Neural cell (in vitro differentiated cells): ENCODE results near the gene PF4V1. TPM values are rescaled to one million over a fixed set of nuclear protein-coding genes. Genes with fewer than 3 reads are reported as not detected.

Experiments
- H2AFZ ChIP-seq: fragments of 200-600, 300-800 bp; sonication (generic), shearing (Covaris generic); 2 replicates; pipeline ENCODE4 v1.6.0; 2014; ENCODE audit warnings: low read depth, mild to moderate bottlenecking, antibody characterized with exemption, low read length, moderate library complexity
- H3F3A ChIP-seq: fragments of 200-600 bp; shearing (Covaris generic); 2 replicates; pipeline ENCODE4 v1.6.1; 2016; ENCODE audit warnings: mild to moderate bottlenecking, moderate library complexity, mixed read lengths, antibody characterized with exemption, low read length; ENCODE audit not compliant: insufficient read depth, poor library complexity, severe bottlenecking
- H3K27ac ChIP-seq: fragments of 200-600, 300-800 bp; sonication (generic), shearing (Covaris generic); 2 replicates; pipeline ENCODE4 v1.5.1; 2014; ENCODE audit warnings: mild to moderate bottlenecking, low read length, moderate library complexity
- H3K27me3 ChIP-seq: fragments of 300-800, 200-600 bp; sonication (generic), shearing (Covaris generic); 2 replicates; pipeline ENCODE4 v1.6.0; 2014; ENCODE audit warnings: mild to moderate bottlenecking, low read depth, low read length, moderate library complexity; ENCODE audit not compliant: insufficient read depth
- H3K36me3 ChIP-seq: fragments of 300-800, 200-600 bp; sonication (generic), shearing (Covaris generic); 2 replicates; pipeline ENCODE4 v1.5.1; 2014; ENCODE audit warnings: mild to moderate bottlenecking, antibody characterized with exemption, low read length, moderate library complexity; ENCODE audit not compliant: insufficient read depth
- H3K4me2 ChIP-seq: fragments of 300-800, 200-600 bp; sonication (generic), shearing (Covaris generic); 2 replicates; pipeline ENCODE4 v1.6.0; 2014; ENCODE audit warnings: mild to moderate bottlenecking, low read length
- H3K4me3 ChIP-seq: fragments of 300-800, 200-600 bp; sonication (generic), shearing (Covaris generic); 2 replicates; pipeline ENCODE4 v1.5.1; 2014; ENCODE audit warnings: mild to moderate bottlenecking, low read length, moderate library complexity
- H3K79me2 ChIP-seq: fragments of 200-600 bp; shearing (Covaris generic); replicated peaks from 2 replicates; pipeline ENCODE4 v1.6.0; 2014; ENCODE audit warnings: mild to moderate bottlenecking, low read length, moderate library complexity; ENCODE audit not compliant: insufficient read depth
- H3K9ac ChIP-seq: fragments of 300-800, 200-600 bp; sonication (generic), shearing (Covaris generic); 2 replicates; pipeline ENCODE4 v1.6.1; 2016; ENCODE audit warnings: mild to moderate bottlenecking, low read length, mixed read lengths
- H3K9me2 ChIP-seq: fragments of 200-600 bp; shearing (Covaris generic); 2 replicates; pipeline ENCODE4 v1.6.1; 2016; ENCODE audit warnings: mild to moderate bottlenecking, low read length, mixed read lengths; ENCODE audit not compliant: insufficient read depth
- H3K9me3 ChIP-seq: fragments of 200-600, 300-800 bp; sonication (generic), shearing (Covaris generic); 2 replicates; pipeline ENCODE4 v1.6.1; 2016; ENCODE audit warnings: mild to moderate bottlenecking, mixed run types, low read length, moderate library complexity, mixed read lengths
- H4K20me1 ChIP-seq: fragments of 200-600 bp; shearing (Covaris generic); 2 replicates; pipeline ENCODE4 v1.6.1; 2016; ENCODE audit warnings: mild to moderate bottlenecking, mixed run types; ENCODE audit not compliant: insufficient read depth
- EP300 ChIP-seq: fragments of 450-650 bp; conservative IDR thresholded peaks from 2 replicates; pipeline ENCODE4 v1.6.1; 2014; ENCODE audit warnings: antibody characterized with exemption, mild to moderate bottlenecking, moderate library complexity; ENCODE audit not compliant: poor library complexity, severe bottlenecking
- EZH2 ChIP-seq: fragments of 200-600, 300-800 bp; shearing (Covaris generic), sonication (generic); IDR thresholded peaks from 2 replicates; pipeline ENCODE4 v1.6.1; 2014; ENCODE audit warnings: antibody characterized with exemption, low read length, borderline replicate concordance, mild to moderate bottlenecking; ENCODE audit not compliant: insufficient read depth, poor library complexity, severe bottlenecking
- MXI1 ChIP-seq: fragments of 450-650 bp; conservative IDR thresholded peaks from 2 replicates; pipeline ENCODE4 v1.6.1; 2014; ENCODE audit warnings: antibody characterized with exemption, mild to moderate bottlenecking; ENCODE audit not compliant: poor library complexity, severe bottlenecking
- POLR2AphosphoS5 ChIP-seq: IDR thresholded peaks from 2 replicates; pipeline ENCODE4 v1.6.1; 2012
- RAD21 ChIP-seq: fragments of 450-650 bp; conservative IDR thresholded peaks from 2 replicates; pipeline ENCODE4 v1.6.1; 2014; ENCODE audit warnings: antibody characterized with exemption, mild to moderate bottlenecking, moderate library complexity
- SMC3 ChIP-seq: fragments of 450-650 bp; conservative IDR thresholded peaks from 2 replicates; pipeline ENCODE4 v1.6.1; 2014; ENCODE audit warnings: antibody characterized with exemption, mild to moderate bottlenecking, moderate library complexity; ENCODE audit not compliant: poor library complexity
- TAF1 ChIP-seq: IDR thresholded peaks from 2 replicates; pipeline ENCODE4 v1.6.1; 2012; ENCODE audit warnings: low read depth
- polyA plus RNA-seq: library from polyadenylated mRNA; depleted of rRNA; stranded (reverse); fragments of >200 nt; gene quantifications from 2 replicates; pipeline ENCODE4 v1.2.3, GENCODE V29; 2014
- TF ChIP-seq, protein P1 (sequence below): IDR thresholded peaks from 2 replicates; pipeline ENCODE4 v1.6.1; 2012; ENCODE audit warnings: borderline replicate concordance
- TF ChIP-seq, protein P2 (sequence below): fragments of 450-650 bp; IDR thresholded peaks from 2 replicates; pipeline ENCODE4 v1.5.1; 2014; ENCODE audit warnings: antibody characterized with exemption, mild to moderate bottlenecking, moderate library complexity; ENCODE audit not compliant: poor library complexity, severe bottlenecking

PF4V1 gene
- polyA plus RNA-seq, 1 donor from 2014 or later: not detected

DNA sequence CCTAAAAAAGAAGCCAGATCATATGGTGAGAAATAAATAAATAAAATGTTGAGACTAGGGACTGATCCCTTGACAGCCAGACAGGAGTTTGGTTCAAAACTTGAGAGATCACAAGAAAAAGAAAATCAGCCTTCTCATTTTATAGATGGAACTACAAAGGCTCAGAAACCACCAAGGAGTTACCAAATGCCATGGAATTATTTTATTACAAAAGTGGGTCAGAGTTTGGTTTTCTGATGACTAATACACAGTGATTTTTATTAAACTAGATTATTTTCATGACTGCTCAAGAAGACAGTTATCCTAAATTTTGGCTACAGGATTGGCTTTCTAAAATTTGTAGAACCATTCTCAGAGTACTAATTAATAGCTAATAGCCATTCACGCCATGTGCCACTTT lies 22.3 kb downstream of the PF4V1 start:
- Histone ChIP-seq H3K9me3 (no peaks in the 10 kb centered on the region), H3K27ac (no peak overlapping the region), H3K36me3 (no peaks in the 10 kb centered on the region), H3K4me2 (no peak overlapping the region), H3K27me3 (peaks cover under 1% of the 10 kb centered on the region), H3K4me3 (no peak overlapping the region), H2AFZ (no peak overlapping the region), H4K20me1 (no peaks in the 10 kb centered on the region), H3K9me2 (no peaks in the 10 kb centered on the region), H3K9ac (no peak overlapping the region), H3K79me2 (no peaks in the 10 kb centered on the region), H3F3A (no peaks in the 10 kb centered on the region)
- TF ChIP-seq TAF1: no peak

DNA sequence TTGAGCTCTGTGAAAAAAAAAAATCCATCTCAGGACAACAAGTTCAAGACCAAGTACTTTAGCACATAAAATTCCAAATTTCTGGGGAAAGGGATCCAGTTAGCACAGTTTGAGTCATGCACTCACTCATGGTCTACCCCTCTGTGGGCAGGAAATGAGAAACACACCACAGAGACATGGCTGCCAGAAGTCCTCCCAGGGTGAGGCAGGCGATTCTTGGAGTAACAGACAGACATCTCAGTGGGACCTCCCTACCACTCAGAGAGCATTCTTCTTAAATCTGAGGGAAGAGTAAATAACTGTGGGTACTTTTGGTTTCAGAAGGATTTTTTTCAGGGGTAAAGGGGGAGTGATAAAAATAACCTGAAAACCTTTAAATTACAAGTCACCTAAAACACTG lies 30.2 kb downstream of the PF4V1 start:
- Histone ChIP-seq H3K4me3 (no peak overlapping the region), H2AFZ (no peak overlapping the region), H3K4me2 (no peak overlapping the region), H3K36me3 (no peaks in the 10 kb centered on the region), H3K27me3 (no peaks in the 10 kb centered on the region), H3F3A (no peaks in the 10 kb centered on the region), H3K27ac (no peak overlapping the region), H3K79me2 (no peaks in the 10 kb centered on the region), H3K9ac (no peak overlapping the region), H3K9me2 (no peaks in the 10 kb centered on the region), H4K20me1 (no peaks in the 10 kb centered on the region), H3K9me3 (no peaks in the 10 kb centered on the region)
- TF ChIP-seq POLR2AphosphoS5 (no peak), EZH2 (no peak), RAD21 (no peak), SMC3 (no peak), TAF1 (no peak), MXI1 (no peak), EP300 (no peak)
- TF ChIP-seq, protein P1, sequence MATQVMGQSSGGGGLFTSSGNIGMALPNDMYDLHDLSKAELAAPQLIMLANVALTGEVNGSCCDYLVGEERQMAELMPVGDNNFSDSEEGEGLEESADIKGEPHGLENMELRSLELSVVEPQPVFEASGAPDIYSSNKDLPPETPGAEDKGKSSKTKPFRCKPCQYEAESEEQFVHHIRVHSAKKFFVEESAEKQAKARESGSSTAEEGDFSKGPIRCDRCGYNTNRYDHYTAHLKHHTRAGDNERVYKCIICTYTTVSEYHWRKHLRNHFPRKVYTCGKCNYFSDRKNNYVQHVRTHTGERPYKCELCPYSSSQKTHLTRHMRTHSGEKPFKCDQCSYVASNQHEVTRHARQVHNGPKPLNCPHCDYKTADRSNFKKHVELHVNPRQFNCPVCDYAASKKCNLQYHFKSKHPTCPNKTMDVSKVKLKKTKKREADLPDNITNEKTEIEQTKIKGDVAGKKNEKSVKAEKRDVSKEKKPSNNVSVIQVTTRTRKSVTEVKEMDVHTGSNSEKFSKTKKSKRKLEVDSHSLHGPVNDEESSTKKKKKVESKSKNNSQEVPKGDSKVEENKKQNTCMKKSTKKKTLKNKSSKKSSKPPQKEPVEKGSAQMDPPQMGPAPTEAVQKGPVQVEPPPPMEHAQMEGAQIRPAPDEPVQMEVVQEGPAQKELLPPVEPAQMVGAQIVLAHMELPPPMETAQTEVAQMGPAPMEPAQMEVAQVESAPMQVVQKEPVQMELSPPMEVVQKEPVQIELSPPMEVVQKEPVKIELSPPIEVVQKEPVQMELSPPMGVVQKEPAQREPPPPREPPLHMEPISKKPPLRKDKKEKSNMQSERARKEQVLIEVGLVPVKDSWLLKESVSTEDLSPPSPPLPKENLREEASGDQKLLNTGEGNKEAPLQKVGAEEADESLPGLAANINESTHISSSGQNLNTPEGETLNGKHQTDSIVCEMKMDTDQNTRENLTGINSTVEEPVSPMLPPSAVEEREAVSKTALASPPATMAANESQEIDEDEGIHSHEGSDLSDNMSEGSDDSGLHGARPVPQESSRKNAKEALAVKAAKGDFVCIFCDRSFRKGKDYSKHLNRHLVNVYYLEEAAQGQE: no peak
- TF ChIP-seq, protein P2, sequence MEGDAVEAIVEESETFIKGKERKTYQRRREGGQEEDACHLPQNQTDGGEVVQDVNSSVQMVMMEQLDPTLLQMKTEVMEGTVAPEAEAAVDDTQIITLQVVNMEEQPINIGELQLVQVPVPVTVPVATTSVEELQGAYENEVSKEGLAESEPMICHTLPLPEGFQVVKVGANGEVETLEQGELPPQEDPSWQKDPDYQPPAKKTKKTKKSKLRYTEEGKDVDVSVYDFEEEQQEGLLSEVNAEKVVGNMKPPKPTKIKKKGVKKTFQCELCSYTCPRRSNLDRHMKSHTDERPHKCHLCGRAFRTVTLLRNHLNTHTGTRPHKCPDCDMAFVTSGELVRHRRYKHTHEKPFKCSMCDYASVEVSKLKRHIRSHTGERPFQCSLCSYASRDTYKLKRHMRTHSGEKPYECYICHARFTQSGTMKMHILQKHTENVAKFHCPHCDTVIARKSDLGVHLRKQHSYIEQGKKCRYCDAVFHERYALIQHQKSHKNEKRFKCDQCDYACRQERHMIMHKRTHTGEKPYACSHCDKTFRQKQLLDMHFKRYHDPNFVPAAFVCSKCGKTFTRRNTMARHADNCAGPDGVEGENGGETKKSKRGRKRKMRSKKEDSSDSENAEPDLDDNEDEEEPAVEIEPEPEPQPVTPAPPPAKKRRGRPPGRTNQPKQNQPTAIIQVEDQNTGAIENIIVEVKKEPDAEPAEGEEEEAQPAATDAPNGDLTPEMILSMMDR: no peak
